Measurements from ENCODE around the gene NOS2.
"Not testable (repeated sequence)": the region's sequence is repeated elsewhere in the genome, so short reads cannot be mapped to it uniquely, and the experiment has no call there.

GRCh38 chr17:27746320-27746719 lies 54.0 kb downstream of the NOS2 start:
- not testable (repeated sequence) for TF ChIP-seq EZH2phosphoT487 (IDR thresholded peaks at IDR 0.05; ENCODE audit: low read depth, severe bottlenecking, unreplicated experiment); EZH2 (IDR thresholded peaks at IDR 0.05; ENCODE audit: borderline replicate concordance)

Measured in hepatocyte (in vitro differentiated cells).